T-helper 1 cell (primary cell): Measurements from ENCODE around the gene INAFM1.
"Not testable (repeated sequence)": the region's sequence is repeated elsewhere in the genome, so short reads cannot be mapped to it uniquely, and the experiment has no call there.

Experiments used
- DNase-seq, 5 donors: peaks; one replicate each; pipeline ENCODE4 v3.0.0-alpha.2; 2012 to 2020

INAFM1 gene

DNA sequence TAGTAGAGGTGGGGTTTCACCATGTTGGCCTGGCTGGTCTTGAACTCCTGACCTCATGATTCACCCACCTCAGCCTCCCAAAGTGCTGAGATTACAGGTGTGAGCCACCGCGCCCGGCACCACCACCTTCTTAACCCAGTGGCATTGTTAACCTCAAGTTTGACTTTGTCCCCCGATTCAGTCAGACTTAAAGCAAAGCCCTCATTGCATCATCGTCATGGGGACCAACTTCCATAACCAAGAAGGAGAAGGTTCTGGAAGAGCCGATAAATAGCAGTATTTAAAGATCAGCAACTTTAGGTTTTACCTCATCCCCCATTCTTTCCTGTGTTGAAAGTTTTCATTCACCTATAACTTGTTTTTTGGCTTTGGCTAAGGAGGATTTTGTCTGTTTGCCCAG, 6.7 kb upstream of the INAFM1 start:
- DNase-seq = no peak

DNA sequence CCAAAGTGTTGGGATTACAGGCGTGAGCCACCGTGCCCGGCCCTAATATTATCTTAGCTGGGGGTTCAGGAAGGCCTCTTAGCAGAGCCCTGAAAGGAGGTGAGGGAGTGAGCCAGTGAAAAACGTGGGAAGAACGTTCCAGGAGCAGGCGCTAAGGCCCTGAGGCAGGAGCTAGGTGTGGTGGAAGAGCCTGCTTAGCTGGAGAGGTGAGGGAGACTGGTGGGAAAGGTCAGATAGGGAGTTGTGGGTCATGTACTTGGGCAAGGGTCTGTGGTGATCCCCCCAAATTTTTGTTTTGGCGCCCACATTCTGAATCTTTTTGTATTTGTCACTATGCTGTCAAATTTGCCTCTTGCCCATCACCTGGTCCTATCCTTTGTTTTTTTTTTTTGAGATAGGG, 5.1 kb upstream of the INAFM1 start:
- no peak for DNase-seq

DNA sequence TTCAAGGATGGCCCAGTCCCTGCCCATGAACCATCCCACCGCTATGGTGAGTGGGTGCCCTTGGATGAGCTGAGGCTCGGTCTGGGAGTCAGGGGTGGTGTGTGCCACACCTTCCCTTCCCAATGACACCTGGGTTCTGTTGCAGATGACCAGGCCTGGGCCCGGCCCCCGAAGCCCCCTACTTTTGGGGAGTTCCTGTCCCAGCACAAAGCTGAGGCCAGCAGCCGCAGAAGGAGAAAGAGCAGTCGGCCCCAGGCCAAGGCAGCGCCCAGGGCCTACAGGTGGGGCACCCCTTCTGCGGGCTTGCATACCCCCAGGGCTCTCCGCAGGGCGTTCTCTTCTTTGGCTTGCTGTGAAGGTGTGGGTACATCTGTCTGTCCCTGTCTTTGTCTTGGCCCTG, 4.3 kb upstream of the INAFM1 start:
- DNase-seq = no peak

GRCh38 chr19:47271949-47272348, 2.7 kb upstream of the INAFM1 start:
- no peak for DNase-seq

GRCh38 chr19:47272448-47273312, 2.0 kb upstream of the INAFM1 start:
- peak in 2 of 5 donors; percentile 48 to 53 for DNase-seq

- peak; percentile 78 to 93 (median 86) for DNase-seq
Measured at GRCh38 chr19:47273313-47274070, 1.2 kb upstream of the INAFM1 start.

DNA sequence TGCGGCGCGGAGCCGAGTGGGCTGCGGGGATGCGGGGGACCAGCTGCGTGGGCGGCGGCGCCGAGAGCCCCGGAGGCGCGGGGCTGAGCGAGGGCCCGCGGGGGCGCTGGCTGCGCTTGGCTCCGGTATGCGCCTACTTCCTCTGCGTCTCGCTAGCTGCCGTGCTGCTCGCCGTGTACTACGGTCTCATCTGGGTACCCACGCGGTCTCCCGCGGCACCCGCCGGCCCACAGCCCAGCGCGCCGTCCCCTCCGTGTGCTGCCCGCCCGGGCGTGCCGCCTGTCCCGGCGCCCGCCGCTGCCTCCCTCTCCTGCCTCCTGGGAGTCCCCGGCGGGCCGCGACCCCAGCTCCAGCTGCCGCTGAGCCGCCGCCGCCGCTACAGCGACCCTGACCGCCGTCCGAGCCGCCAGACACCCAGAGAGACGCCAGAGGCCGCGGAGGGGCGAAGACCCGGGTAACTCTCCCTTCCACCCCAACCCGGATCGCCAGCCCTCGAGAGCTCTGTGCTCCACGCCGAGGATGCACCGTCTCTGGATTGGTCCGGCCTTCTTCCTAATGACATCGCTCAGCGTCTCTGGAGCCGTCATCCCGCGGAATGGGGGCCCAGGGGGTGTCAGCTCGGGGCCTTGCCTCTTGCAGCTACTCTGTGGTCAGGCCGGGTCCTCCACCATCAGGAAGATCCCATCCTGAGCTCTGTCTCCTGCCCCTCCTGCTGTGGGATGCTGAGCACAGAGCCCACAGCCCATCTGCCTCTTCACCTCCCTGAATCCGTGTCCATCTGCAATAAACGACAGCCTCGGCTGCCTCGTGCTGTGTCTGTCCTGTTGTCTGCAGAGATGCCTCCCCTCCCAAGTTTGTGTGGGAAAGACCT, 441 bp downstream of the INAFM1 start:
- peak in 1 of 5 donors; percentile 18 for DNase-seq

GRCh38 chr19:47275791-47276461, 1.2 kb downstream of the INAFM1 start:
- no peak for DNase-seq

DNA sequence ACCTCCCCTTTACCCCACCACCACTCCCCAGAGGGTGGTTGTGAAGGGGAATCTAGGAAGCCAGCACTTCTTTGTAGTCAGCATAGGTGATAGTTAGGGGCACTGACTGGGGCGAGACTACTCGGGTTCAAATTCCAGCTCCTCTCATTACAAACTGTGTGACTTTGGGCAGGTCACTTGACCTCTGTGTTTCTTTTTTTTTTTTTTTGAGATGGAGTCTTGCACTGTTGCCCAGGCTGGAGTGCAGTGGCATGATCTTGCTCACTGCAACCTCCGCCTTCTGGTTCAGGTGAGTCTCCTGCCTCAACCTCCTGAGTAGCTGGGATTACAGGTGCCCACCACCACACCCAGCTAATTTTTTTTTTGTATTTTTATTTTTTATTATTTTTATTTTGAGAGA, 1.8 kb downstream of the INAFM1 start:
- not testable (repeated sequence) for DNase-seq

- DNase-seq = peak in 3 of 5 donors; percentile 38 to 50 (median 45)
Measured at GRCh38 chr19:47280183-47280797, 5.6 kb downstream of the INAFM1 start.

- DNase-seq = no peak
Measured at GRCh38 chr19:47283405-47284059, 8.8 kb downstream of the INAFM1 start.

DNA sequence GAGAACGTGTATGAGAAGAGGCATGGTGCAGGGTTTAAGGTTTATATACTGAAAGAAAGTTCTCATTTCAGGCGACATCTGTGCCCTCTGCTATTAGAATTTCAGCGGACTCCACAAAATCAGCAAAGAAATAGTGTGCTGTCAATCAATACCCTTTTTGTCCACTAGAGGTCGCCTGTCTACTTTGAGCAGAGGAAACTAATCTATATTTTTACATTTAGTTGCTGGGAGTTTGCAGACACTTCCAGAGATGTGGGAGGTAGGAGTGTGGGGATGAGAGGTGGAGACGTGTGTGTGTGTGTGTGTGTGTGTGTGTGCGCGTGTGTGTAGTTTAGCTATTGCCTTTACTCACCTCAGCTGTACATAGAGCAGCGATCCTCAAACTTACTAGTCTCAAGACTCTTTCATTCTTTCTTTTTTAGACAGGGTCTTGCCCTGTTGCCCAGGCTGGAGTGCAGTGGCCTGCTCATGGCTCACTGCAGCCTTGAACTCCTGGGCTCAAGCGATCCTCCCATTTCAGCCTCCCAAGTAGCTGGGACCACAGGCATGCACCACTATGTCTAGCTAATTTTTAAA, 9.7 kb downstream of the INAFM1 start:
- DNase-seq = peak in 3 of 5 donors; percentile 48 to 59 (median 49)

DNA sequence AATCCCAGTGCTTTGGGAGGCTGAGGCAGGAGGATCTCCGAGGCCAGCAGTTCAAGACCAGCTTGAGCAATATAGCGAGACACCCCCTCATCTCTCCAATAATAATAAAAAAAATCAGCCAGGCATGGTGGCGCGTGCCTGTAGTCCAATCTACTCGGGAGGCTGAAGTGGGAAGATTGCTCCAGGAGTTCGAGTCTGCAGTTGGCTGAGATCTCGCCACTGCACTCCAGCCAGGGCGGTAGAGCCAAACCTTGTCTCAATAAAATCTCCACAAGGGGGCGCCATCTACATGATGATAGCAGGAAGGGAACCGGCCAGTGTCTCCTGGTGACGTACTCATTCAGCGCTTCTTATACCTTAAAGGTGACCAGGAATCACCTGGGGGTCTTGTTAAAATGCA, 21.4 kb downstream of the INAFM1 start:
- DNase-seq = peak; percentile 37 to 82 (median 73)

DNA sequence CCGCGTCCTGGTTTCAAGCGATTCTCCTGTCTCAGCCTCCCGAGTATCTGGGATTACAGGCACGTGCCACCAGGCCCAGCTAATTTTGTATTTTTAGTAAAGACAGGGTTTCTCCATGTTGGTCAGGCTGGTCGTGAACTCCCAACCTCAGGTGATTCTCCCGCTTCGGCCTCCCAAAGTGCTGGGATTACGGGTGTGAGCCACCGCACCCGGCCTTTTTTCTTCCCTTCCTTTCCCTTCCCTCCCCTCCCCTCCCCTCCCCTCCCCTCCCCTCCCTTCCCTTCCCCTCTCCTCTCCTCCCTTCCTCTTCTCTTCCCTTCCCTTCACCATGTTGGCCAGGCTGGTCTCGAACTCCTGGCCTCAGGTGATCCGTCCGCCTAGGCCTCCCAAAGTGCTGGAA, 26.2 kb downstream of the INAFM1 start:
- DNase-seq = not testable (repeated sequence)

GRCh38 chr19:47302249-47302648, 27.6 kb downstream of the INAFM1 start:
- DNase-seq = no peak

DNA sequence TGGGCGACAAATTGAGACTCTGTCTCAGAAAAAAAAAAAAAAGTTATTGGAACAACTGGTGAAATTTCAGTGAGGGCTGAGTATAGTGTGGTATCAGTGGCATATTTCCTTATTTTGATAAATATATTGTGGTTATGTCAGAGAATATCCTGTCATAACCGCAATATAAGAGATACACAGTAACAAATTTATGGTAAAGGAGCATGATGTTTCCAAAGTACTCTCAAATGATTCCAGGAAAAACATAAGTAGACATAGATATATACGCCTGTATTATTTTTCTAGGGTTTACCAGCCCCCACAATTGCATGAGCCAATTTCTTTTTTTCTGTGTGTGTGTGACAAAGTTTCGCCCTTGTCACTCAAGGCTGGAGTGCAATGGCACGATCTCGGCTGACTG, 29.3 kb downstream of the INAFM1 start:
- DNase-seq = no peak

GRCh38 chr19:47305309-47305751, 30.6 kb downstream of the INAFM1 start:
- DNase-seq = peak; percentile 14 to 55 (median 35)

- DNase-seq = no peak
Measured at GRCh38 chr19:47306303-47306702, 31.6 kb downstream of the INAFM1 start.

DNA sequence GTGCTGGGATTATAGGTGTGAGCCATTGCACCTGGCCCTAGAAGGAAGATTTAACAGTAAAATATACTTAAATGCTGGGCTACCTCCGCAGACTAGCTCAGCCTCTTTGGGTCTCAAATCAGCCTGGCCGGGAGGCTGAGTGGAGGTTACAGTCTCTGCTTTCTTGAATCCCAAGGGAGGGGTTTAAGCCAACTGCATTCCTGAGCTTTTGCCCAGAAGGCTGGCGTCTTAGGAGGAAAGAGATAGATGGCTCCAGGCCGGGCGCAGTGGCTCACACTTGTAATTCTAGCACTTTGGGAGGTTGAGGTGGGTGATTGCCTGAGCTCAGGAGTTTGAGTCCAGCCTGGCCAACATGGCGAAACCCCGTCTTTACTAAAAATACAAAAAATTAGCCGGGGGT, 34.4 kb downstream of the INAFM1 start:
- no peak for DNase-seq

DNA sequence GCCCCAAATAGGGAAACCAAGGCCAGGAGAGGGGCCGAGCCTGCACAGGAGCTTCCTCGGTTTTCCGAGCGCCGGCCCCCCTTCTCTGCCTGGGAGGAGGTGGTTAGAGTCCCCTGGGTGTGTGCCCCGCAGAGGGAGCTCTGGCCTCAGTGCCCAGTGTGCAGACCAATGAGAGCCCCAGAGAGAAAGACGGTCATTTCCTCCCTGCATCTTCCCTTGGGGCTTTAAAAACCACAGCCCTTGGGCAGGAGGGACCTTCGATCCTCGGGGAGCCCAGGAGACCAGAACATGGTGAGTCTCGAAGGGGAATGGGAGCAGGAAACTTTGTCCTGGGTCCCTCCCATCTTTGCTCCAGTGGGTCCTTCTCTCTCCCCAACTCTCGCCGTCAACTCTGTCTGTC, 34.9 kb downstream of the INAFM1 start, which contains the start of gene C5AR1:
TSS of gene C5AR1 (plus strand) at position 254 of the 400 bp plus-strand sequence. CDS start at position 289, 35 bp downstream.
- no peak for DNase-seq

DNA sequence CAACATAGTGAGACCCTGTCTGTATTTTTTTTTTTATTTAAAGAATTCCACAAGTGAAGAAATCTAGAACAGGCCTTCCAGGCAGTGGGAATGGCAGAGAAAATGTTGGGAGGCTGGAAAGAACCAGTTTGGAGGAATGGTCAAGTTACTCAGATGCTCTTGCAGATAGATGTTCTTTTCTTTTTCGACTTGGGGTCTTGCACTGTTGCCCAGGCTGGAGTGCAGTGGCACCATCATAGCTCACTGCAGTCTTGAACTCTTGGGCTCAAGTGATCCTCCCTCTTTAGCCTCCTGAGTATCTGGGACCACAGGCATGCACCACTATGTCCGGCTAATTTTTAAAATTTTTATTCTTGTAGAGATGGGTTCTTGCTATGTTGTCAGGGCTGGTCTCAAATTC, 35.6 kb downstream of the INAFM1 start:
- DNase-seq = no peak
